Measurements from ENCODE around the gene DESI2. TPM values are rescaled to one million over a fixed set of nuclear protein-coding genes. Genes with fewer than 3 reads are reported as not detected.

Gene DESI2
- total RNA-seq, 4 donors from 2014 or later = 16.7 to 109 (median 37.7) TPM

GRCh38 chr1:244704107-244704506 is 51.2 kb downstream of the DESI2 start:
- Histone ChIP-seq H3K9me3 (no peaks in the 10 kb centered on the region), H3K27ac (no peak overlapping the region), H3K4me1 (no peaks in the 10 kb centered on the region), H3K27me3 (no peaks in the 10 kb centered on the region), H3K36me3 (no peaks in the 10 kb centered on the region), H3K4me3 (no peak overlapping the region)
- intact Hi-C loops (cut with DNase I; ENCODE audit: low total_unique reads) = no loop called here
- DNase-seq = no peak
- TF ChIP-seq CTCF (IDR thresholded peaks at IDR 0.05) = no peak
- no peak for TF ChIP-seq POLR2A (IDR thresholded peaks at IDR 0.05)

- Histone ChIP-seq H3K27me3 (no peaks in the 10 kb centered on the region), H3K36me3 (no peaks in the 10 kb centered on the region), H3K4me1 (no peaks in the 10 kb centered on the region), H3K4me3 (no peak overlapping the region), H3K9me3 (no peaks in the 10 kb centered on the region), H3K27ac (peak overlapping the region in 1 of 2 donors; percentile 44)
- TF ChIP-seq POLR2A (IDR thresholded peaks at IDR 0.05) (no peak), CTCF (IDR thresholded peaks at IDR 0.05) (no peak)
- intact Hi-C loops (cut with DNase I; ENCODE audit: low total_unique reads) = no loop called here
- peak in 1 of 2 donors; percentile 34 for DNase-seq
Measured at GRCh38 chr1:244705261-244706234, 52.6 kb downstream of the DESI2 start.

- no peak for TF ChIP-seq CTCF (IDR thresholded peaks at IDR 0.05)
- no peak for TF ChIP-seq POLR2A (IDR thresholded peaks at IDR 0.05)
- intact Hi-C loops (cut with DNase I; ENCODE audit: low total_unique reads) = no loop called here
- H3K4me3 ChIP-seq = no peak overlapping the region
- no peaks in the 10 kb centered on the region for H3K36me3 ChIP-seq
- H3K27ac ChIP-seq = no peak overlapping the region
- no peaks in the 10 kb centered on the region for H3K27me3 ChIP-seq
- DNase-seq = no peak
- H3K4me1 ChIP-seq = no peaks in the 10 kb centered on the region
- no peaks in the 10 kb centered on the region for H3K9me3 ChIP-seq
Measured at GRCh38 chr1:244709076-244709475, 56.1 kb downstream of the DESI2 start.

DNA sequence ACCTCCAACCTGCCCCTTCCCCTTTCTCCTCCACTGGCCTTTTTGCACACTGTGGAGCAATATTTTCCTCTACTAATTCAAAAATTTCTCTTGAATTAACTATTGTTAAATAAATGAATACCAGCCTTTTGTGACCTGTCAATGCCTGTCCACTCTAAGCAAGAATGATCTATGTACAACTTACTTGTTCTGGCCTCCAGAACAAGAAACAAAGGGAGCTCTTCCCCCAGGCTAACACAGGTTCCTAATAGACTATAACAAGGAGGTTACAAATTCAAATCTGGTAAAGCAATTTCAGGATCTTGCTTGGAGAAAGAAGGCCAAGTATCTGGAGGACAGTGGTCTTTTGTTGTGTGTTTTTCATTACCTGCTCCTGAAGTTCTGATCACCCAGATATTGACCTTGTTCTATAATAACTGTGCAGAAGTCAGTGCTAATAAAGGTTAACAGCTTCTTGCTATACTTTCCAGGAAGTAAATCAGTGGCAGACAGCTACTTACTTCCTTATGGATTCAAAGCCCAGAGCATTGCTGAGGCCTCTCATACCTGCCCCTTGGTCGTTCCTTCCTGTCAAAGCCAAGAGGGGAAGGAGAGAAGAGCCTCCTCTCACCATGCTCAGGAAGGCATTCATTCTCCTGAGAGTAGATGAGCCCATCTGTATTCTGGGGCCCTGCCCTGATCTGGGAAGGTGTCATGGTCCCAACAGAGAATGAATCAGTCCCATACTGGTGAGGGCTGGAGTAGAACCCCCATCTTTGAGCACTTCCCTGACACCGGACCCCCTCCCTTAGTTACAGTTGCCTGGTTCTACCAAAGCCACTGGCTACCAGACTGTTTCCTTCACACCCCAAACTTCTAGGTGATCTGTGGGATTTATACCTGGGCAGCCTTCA is 56.8 kb downstream of the DESI2 start:
- Histone ChIP-seq H3K4me3 (no peak overlapping the region), H3K36me3 (no peaks in the 10 kb centered on the region), H3K27ac (no peak overlapping the region), H3K9me3 (no peaks in the 10 kb centered on the region), H3K4me1 (no peaks in the 10 kb centered on the region), H3K27me3 (no peaks in the 10 kb centered on the region)
- TF ChIP-seq CTCF (IDR thresholded peaks at IDR 0.05) (no peak), POLR2A (IDR thresholded peaks at IDR 0.05) (no peak)
- no peak for DNase-seq
- intact Hi-C loops (cut with DNase I; ENCODE audit: low total_unique reads) = no loop called here
